SU-DHL-6 (cell line): ENCODE results near the gene DLX4.

Experiments used
- H2AFZ ChIP-seq: fragments of 200-600 bp; sonication (generic); 2 replicates; pipeline ENCODE4 v1.6.1; 2014; ENCODE audit warnings: low read depth, mild to moderate bottlenecking, moderate library complexity, mixed read lengths, antibody characterized with exemption, low read length; ENCODE audit not compliant: severe bottlenecking
- H3F3A ChIP-seq: fragments of 200-600 bp; shearing (Covaris generic); 2 replicates; pipeline ENCODE4 v1.6.0; 2016; ENCODE audit warnings: antibody characterized with exemption, mild to moderate bottlenecking; ENCODE audit not compliant: insufficient read depth
- H3K27ac ChIP-seq: fragments of 200-600 bp; sonication (generic); 2 replicates; pipeline ENCODE4 v1.5.1; 2016; ENCODE audit warnings: low read depth, mild to moderate bottlenecking, low read length, moderate library complexity, mixed read lengths
- H3K27me3 ChIP-seq: fragments of 200-600 bp; sonication (generic), shearing (Covaris generic); 2 replicates; pipeline ENCODE4 v1.6.0; 2014; ENCODE audit warnings: mild to moderate bottlenecking, low read length
- H3K36me3 ChIP-seq: fragments of 200-600 bp; sonication (generic); 2 replicates; pipeline ENCODE4 v1.6.1; 2014; ENCODE audit warnings: mild to moderate bottlenecking, low read length, mixed read lengths
- H3K4me2 ChIP-seq: fragments of 300-600, 200-600 bp; shearing (Covaris generic), sonication (generic); 2 replicates; pipeline ENCODE4 v1.6.0; 2014; ENCODE audit warnings: low read length, low read depth, mild to moderate bottlenecking; ENCODE audit not compliant: poor library complexity, severe bottlenecking
- H3K4me3 ChIP-seq: fragments of 200-600 bp; sonication (generic); 2 replicates; pipeline ENCODE4 v1.5.1; 2014; ENCODE audit warnings: antibody characterized with exemption, low read length, mild to moderate bottlenecking, mixed read lengths; ENCODE audit not compliant: insufficient read depth, poor library complexity, severe bottlenecking
- H3K79me2 ChIP-seq: fragments of 200-600 bp; sonication (generic); 2 replicates; pipeline ENCODE4 v1.6.1; 2014; ENCODE audit warnings: mild to moderate bottlenecking, low read length, moderate library complexity; ENCODE audit not compliant: insufficient read depth
- H3K9ac ChIP-seq: fragments of 200-600 bp; sonication (generic); 2 replicates; pipeline ENCODE4 v1.7.0; 2014; ENCODE audit warnings: mild to moderate bottlenecking, low read length
- H3K9me2 ChIP-seq: fragments of 200-600 bp; sonication (generic); replicated peaks from 2 replicates; pipeline ENCODE4 v1.6.1; 2014; ENCODE audit warnings: low read length; ENCODE audit not compliant: insufficient read depth
- H3K9me3 ChIP-seq: fragments of 200-600 bp; sonication (generic); 2 replicates; pipeline ENCODE4 v1.6.1; 2014; ENCODE audit warnings: low read length, mixed read lengths; ENCODE audit not compliant: insufficient read depth
- H4K20me1 ChIP-seq: fragments of 200-600 bp; sonication (generic); 2 replicates; pipeline ENCODE4 v1.6.1; 2014; ENCODE audit warnings: low read depth, mild to moderate bottlenecking, antibody characterized with exemption, low read length, moderate library complexity, mixed read lengths
- EZH2phosphoT487 ChIP-seq: fragments of 200-600 bp; sonication (generic), shearing (Covaris generic); conservative IDR thresholded peaks from 2 replicates; pipeline ENCODE4 v1.6.1; 2018; ENCODE audit warnings: mild to moderate bottlenecking, antibody characterized with exemption, low read length, moderate library complexity, mixed read lengths
- TF ChIP-seq, protein P1 (sequence below): fragments of 200-600 bp; sonication (generic); IDR thresholded peaks from one replicate; pipeline ENCODE4 v1.5.1; 2017; ENCODE audit warnings: antibody characterized with exemption, mild to moderate bottlenecking, low read length, moderate library complexity; ENCODE audit not compliant: insufficient read depth, poor library complexity, severe bottlenecking

Gene DLX4

DNA sequence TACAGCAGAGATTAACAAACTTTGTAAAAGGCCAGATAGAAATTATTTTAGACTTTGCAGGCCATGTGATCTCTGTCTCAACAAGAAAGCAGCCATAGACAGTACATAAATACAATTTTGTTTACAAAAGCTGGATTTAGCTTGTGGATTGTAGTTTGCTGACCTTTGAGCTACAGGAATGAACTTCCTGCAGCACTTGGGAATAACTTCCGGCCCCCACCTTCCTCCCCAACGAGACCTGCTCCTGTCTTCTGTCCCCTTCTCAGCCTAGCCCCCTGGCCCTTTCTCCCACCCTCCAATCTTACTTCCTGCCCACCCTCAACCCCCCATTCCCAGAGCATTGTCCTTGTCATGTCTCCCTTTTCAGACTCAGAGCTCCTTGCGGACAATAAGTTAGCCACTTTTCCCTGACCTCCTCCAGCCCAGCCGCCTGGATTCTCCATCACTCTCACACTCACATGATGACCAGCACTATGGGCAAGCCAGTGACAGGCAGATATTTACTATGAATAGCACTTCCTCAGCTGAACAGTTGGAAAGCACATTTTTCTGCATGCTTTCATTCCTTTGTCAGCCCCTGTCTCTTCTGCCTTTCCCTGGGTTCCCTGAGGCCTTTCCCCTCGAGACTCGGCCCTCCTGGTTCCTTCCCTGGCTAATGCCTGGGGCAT is 53.6 kb downstream of the DLX4 start:
- TF ChIP-seq, protein P1, sequence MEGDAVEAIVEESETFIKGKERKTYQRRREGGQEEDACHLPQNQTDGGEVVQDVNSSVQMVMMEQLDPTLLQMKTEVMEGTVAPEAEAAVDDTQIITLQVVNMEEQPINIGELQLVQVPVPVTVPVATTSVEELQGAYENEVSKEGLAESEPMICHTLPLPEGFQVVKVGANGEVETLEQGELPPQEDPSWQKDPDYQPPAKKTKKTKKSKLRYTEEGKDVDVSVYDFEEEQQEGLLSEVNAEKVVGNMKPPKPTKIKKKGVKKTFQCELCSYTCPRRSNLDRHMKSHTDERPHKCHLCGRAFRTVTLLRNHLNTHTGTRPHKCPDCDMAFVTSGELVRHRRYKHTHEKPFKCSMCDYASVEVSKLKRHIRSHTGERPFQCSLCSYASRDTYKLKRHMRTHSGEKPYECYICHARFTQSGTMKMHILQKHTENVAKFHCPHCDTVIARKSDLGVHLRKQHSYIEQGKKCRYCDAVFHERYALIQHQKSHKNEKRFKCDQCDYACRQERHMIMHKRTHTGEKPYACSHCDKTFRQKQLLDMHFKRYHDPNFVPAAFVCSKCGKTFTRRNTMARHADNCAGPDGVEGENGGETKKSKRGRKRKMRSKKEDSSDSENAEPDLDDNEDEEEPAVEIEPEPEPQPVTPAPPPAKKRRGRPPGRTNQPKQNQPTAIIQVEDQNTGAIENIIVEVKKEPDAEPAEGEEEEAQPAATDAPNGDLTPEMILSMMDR = no peak
- TF ChIP-seq EZH2phosphoT487 = no peak
- Histone ChIP-seq H3K4me2 (no peak overlapping the region), H3F3A (peaks cover 16% of the 10 kb centered on the region; the same call in 1 of the 2 replicates)

DNA sequence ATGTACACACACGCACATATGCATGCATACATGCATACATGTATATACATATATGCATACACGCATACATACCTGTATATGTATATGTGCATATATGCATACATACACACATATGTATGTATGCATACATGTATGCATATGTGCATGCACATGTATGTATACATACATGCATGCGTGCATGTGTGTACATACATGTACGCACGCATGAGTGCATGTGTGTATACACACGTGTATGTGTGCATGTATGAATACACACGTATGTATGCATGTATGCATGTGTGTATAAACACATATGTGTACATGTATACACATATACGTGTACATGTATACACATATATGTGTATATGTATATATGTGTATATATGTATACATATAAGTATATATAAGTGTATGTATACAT is 54.5 kb downstream of the DLX4 start:
- peaks cover 13% of the 10 kb centered on the region; the same call in 1 of the 2 replicates for H3K9me3 ChIP-seq
- H3K27me3 ChIP-seq = no peaks in the 10 kb centered on the region
- H3K4me3 ChIP-seq = no peak overlapping the region
- H3K4me2 ChIP-seq = no peak overlapping the region
- H3K36me3 ChIP-seq = no peaks in the 10 kb centered on the region
- TF ChIP-seq, protein P1 = no peak
- TF ChIP-seq EZH2phosphoT487 = no peak
- H4K20me1 ChIP-seq = no peaks in the 10 kb centered on the region
- H2AFZ ChIP-seq = no peak overlapping the region
- H3K9ac ChIP-seq = no peak overlapping the region
- H3K27ac ChIP-seq = no peak overlapping the region
- no peaks in the 10 kb centered on the region for H3K79me2 ChIP-seq
- no peaks in the 10 kb centered on the region for H3K9me2 ChIP-seq
- peaks cover 16% of the 10 kb centered on the region; the same call in 1 of the 2 replicates for H3F3A ChIP-seq

More for the DNA sequence above, 53.6 kb downstream of the DLX4 start:
- Histone ChIP-seq H2AFZ (no peak overlapping the region), H3K9me3 (peaks cover 13% of the 10 kb centered on the region; the same call in 1 of the 2 replicates), H3K27me3 (no peaks in the 10 kb centered on the region), H4K20me1 (no peaks in the 10 kb centered on the region), H3K79me2 (no peaks in the 10 kb centered on the region), H3K27ac (no peak overlapping the region), H3K9me2 (no peaks in the 10 kb centered on the region), H3K36me3 (no peaks in the 10 kb centered on the region), H3K4me3 (no peak overlapping the region), H3K9ac (no peak overlapping the region)
